Karpas-422 (cell line): Measurements from ENCODE around the gene MAN2A1. TPM values are rescaled to one million over a fixed set of nuclear protein-coding genes. Genes with fewer than 3 reads are reported as not detected.

Experiments used
- DNase-seq: peaks from one replicate; pipeline ENCODE4 v3.0.0-alpha.2; 2015
- H2AFZ ChIP-seq: fragments of 200-600 bp; sonication (generic); 2 replicates; pipeline ENCODE4 v1.6.1; 2014; ENCODE audit warnings: antibody characterized with exemption, low read length, mixed read lengths
- H3K27ac ChIP-seq: fragments of 200-600 bp; sonication (generic); 2 replicates; pipeline ENCODE4 v1.5.1; 2014; ENCODE audit warnings: mild to moderate bottlenecking, low read length, moderate library complexity
- H3K27me3 ChIP-seq: fragments of 200-600 bp; sonication (generic); 2 replicates; pipeline ENCODE4 v1.6.1; 2014; ENCODE audit warnings: low read length, mixed read lengths
- H3K36me3 ChIP-seq: fragments of 200-600 bp; sonication (generic); 2 replicates; pipeline ENCODE4 v1.6.1; 2014; ENCODE audit warnings: low read length, mixed read lengths; ENCODE audit not compliant: insufficient read depth
- H3K4me1 ChIP-seq: fragments of 200-600 bp; sonication (generic); 2 replicates; pipeline ENCODE4 v1.6.1; 2014; ENCODE audit warnings: mild to moderate bottlenecking, low read length, mixed read lengths
- H3K4me2 ChIP-seq: fragments of 200-600 bp; sonication (generic); 2 replicates; pipeline ENCODE4 v1.6.1; 2014; ENCODE audit warnings: low read length, low read depth, mild to moderate bottlenecking; ENCODE audit not compliant: poor library complexity, severe bottlenecking
- H3K4me3 ChIP-seq: fragments of 200-600 bp; sonication (generic); 2 replicates; pipeline ENCODE4 v1.5.1; 2014; ENCODE audit warnings: mild to moderate bottlenecking, antibody characterized with exemption, low read length, mixed read lengths
- H3K79me2 ChIP-seq: fragments of 200-600 bp; sonication (generic); 2 replicates; pipeline ENCODE4 v1.6.1; 2014; ENCODE audit warnings: mild to moderate bottlenecking, low read length, mixed read lengths
- H3K9ac ChIP-seq: fragments of 200-600 bp; sonication (generic); 2 replicates; pipeline ENCODE4 v1.6.0; 2014; ENCODE audit warnings: low read length
- H3K9me2 ChIP-seq: fragments of 200-600 bp; sonication (generic), shearing (Covaris generic); replicated peaks from 2 replicates; pipeline ENCODE4 v1.6.0; 2014; ENCODE audit warnings: mild to moderate bottlenecking, low read length, moderate library complexity; ENCODE audit not compliant: insufficient read depth
- H3K9me3 ChIP-seq: fragments of 300-700, 200-600 bp; sonication (generic); 2 replicates; pipeline ENCODE4 v1.6.1; 2014; ENCODE audit warnings: low read length, mixed read lengths
- H4K20me1 ChIP-seq: fragments of 200-600 bp; sonication (generic); 2 replicates; pipeline ENCODE4 v1.6.1; 2014; ENCODE audit warnings: mild to moderate bottlenecking, antibody characterized with exemption, low read length, low read depth; ENCODE audit not compliant: insufficient read depth
- total RNA-seq: library from RNA; depleted of rRNA; stranded (reverse); fragments of >200 nt; shearing (Covaris generic); gene quantifications from 2 replicates; pipeline ENCODE4 v1.2.3, GENCODE V29; 2014; ENCODE audit warnings: low replicate concordance

Gene MAN2A1
- total RNA-seq, 1 experiment from 2014 or later, result 20.3 TPM

- no peak overlapping the region for H3K4me2 ChIP-seq
- no peaks in the 10 kb centered on the region for H3K36me3 ChIP-seq
- H3K9me3 ChIP-seq, result peaks cover 2% of the 10 kb centered on the region; the same call in 1 of the 2 replicates
- H3K4me1 ChIP-seq, result peaks cover 12% of the 10 kb centered on the region
- H3K79me2 ChIP-seq, result no peaks in the 10 kb centered on the region
- H3K27ac ChIP-seq, result no peak overlapping the region
- DNase-seq, result no peak
- H4K20me1 ChIP-seq, result no peaks in the 10 kb centered on the region
- no peaks in the 10 kb centered on the region for H3K27me3 ChIP-seq
- H2AFZ ChIP-seq, result no peak overlapping the region
- no peak overlapping the region for H3K9ac ChIP-seq
- no peaks in the 10 kb centered on the region for H3K9me2 ChIP-seq
- no peak overlapping the region for H3K4me3 ChIP-seq
These were observed 3.8 kb upstream of the MAN2A1 start for GRCh38 chr5:109685916-109686315.

- H3K9me2 ChIP-seq, result no peaks in the 10 kb centered on the region
- H3K9ac ChIP-seq, result peak overlapping the region; percentile 72
- no peaks in the 10 kb centered on the region for H3K36me3 ChIP-seq
- H4K20me1 ChIP-seq, result peaks cover 8% of the 10 kb centered on the region; the same call in 1 of the 2 replicates
- DNase-seq, result peak; percentile 85
- peak overlapping the region; percentile 94 for H3K4me2 ChIP-seq
- peaks cover 2% of the 10 kb centered on the region; the same call in 1 of the 2 replicates for H3K9me3 ChIP-seq
- 0 out of 2 replicates have a peak overlapping the region, but pooled peaks have one; percentile 32 for H3K27ac ChIP-seq
- H2AFZ ChIP-seq, result peak overlapping the region; percentile 100
- peak overlapping the region; percentile 79 for H3K4me3 ChIP-seq
- H3K4me1 ChIP-seq, result peaks cover 22% of the 10 kb centered on the region
- no peaks in the 10 kb centered on the region for H3K79me2 ChIP-seq
- 0 out of 2 replicates have a peak, but pooled peaks cover 3% of the 10 kb centered on the region for H3K27me3 ChIP-seq
These were observed 1.1 kb upstream of the MAN2A1 start for GRCh38 chr5:109688630-109688969.

- DNase-seq, result peak; percentile 96
- H3K4me1 ChIP-seq, result peaks cover 22% of the 10 kb centered on the region
- H3K27me3 ChIP-seq, result 0 out of 2 replicates have a peak, but pooled peaks cover 3% of the 10 kb centered on the region
- no peaks in the 10 kb centered on the region for H3K9me2 ChIP-seq
- peak overlapping the region; percentile 79 for H3K4me3 ChIP-seq
- peak overlapping the region; percentile 46; the same call in 1 of the 2 replicates for H3K27ac ChIP-seq
- peak overlapping the region; percentile 94 for H3K4me2 ChIP-seq
- no peaks in the 10 kb centered on the region for H3K79me2 ChIP-seq
- no peaks in the 10 kb centered on the region for H3K36me3 ChIP-seq
- peaks cover 11% of the 10 kb centered on the region; the same call in 1 of the 2 replicates for H4K20me1 ChIP-seq
- peak overlapping the region; percentile 100 for H2AFZ ChIP-seq
- H3K9me3 ChIP-seq, result peaks cover 2% of the 10 kb centered on the region; the same call in 1 of the 2 replicates
- H3K9ac ChIP-seq, result peak overlapping the region; percentile 75
These were observed 572 bp upstream of the MAN2A1 start for GRCh38 chr5:109688970-109689739.

- 0 out of 2 replicates have a peak, but pooled peaks cover 3% of the 10 kb centered on the region for H3K27me3 ChIP-seq
- peak overlapping the region; percentile 94 for H3K4me2 ChIP-seq
- no peaks in the 10 kb centered on the region for H3K9me2 ChIP-seq
- H2AFZ ChIP-seq, result peak overlapping the region; percentile 91
- peak; percentile 65 for DNase-seq
- H3K79me2 ChIP-seq, result no peaks in the 10 kb centered on the region
- peak overlapping the region; percentile 75 for H3K9ac ChIP-seq
- no peak overlapping the region for H3K27ac ChIP-seq
- peaks cover 18% of the 10 kb centered on the region; the same call in 1 of the 2 replicates for H4K20me1 ChIP-seq
- peak overlapping the region; percentile 79 for H3K4me3 ChIP-seq
- H3K4me1 ChIP-seq, result peaks cover 30% of the 10 kb centered on the region
- peaks cover 2% of the 10 kb centered on the region; the same call in 1 of the 2 replicates for H3K9me3 ChIP-seq
- H3K36me3 ChIP-seq, result no peaks in the 10 kb centered on the region
These were observed 681 bp downstream of the MAN2A1 start for GRCh38 chr5:109690242-109690974.

- no peaks in the 10 kb centered on the region for H3K36me3 ChIP-seq
- no peak overlapping the region for H3K27ac ChIP-seq
- 0 out of 2 replicates have a peak, but pooled peaks cover 3% of the 10 kb centered on the region for H3K27me3 ChIP-seq
- H4K20me1 ChIP-seq, result peaks cover 18% of the 10 kb centered on the region; the same call in 1 of the 2 replicates
- H3K9ac ChIP-seq, result peak overlapping the region; percentile 75
- H3K4me2 ChIP-seq, result peak overlapping the region; percentile 94
- DNase-seq, result peak; percentile 64
- 0 out of 2 replicates have a peak overlapping the region, but pooled peaks have one; percentile 91 for H2AFZ ChIP-seq
- H3K9me3 ChIP-seq, result peaks cover 2% of the 10 kb centered on the region; the same call in 1 of the 2 replicates
- H3K9me2 ChIP-seq, result no peaks in the 10 kb centered on the region
- H3K4me1 ChIP-seq, result peaks cover 37% of the 10 kb centered on the region
- no peaks in the 10 kb centered on the region for H3K79me2 ChIP-seq
- peak overlapping the region; percentile 79 for H3K4me3 ChIP-seq
These were observed 1.3 kb downstream of the MAN2A1 start for GRCh38 chr5:109690975-109691574.

- Histone ChIP-seq H4K20me1 (peaks cover 26% of the 10 kb centered on the region), H3K27ac (no peak overlapping the region), H3K79me2 (no peaks in the 10 kb centered on the region), H3K27me3 (0 out of 2 replicates have a peak, but pooled peaks cover 3% of the 10 kb centered on the region), H3K4me2 (no peak overlapping the region), H3K4me1 (peaks cover 43% of the 10 kb centered on the region), H3K9me2 (no peaks in the 10 kb centered on the region), H3K9ac (no peak overlapping the region), H3K9me3 (peaks cover 2% of the 10 kb centered on the region; the same call in 1 of the 2 replicates), H3K4me3 (no peak overlapping the region), H3K36me3 (no peaks in the 10 kb centered on the region), H2AFZ (no peak overlapping the region)
- no peak for DNase-seq
These were observed 2.3 kb downstream of the MAN2A1 start for GRCh38 chr5:109691996-109692395.

- Histone ChIP-seq H3K4me2 (no peak overlapping the region), H2AFZ (no peak overlapping the region), H3K9ac (no peak overlapping the region), H3K4me3 (no peak overlapping the region), H3K27ac (no peak overlapping the region), H3K36me3 (no peaks in the 10 kb centered on the region), H3K79me2 (no peaks in the 10 kb centered on the region), H3K27me3 (0 out of 2 replicates have a peak, but pooled peaks cover 3% of the 10 kb centered on the region), H3K9me3 (peaks cover 2% of the 10 kb centered on the region; the same call in 1 of the 2 replicates), H3K4me1 (peaks cover 43% of the 10 kb centered on the region), H4K20me1 (peaks cover 33% of the 10 kb centered on the region), H3K9me2 (no peaks in the 10 kb centered on the region)
- no peak for DNase-seq
These were observed 3.1 kb downstream of the MAN2A1 start for GRCh38 chr5:109692852-109693251.
